H9 (cell line): ENCODE data around the gene RB1. TPM values are rescaled to one million over a fixed set of nuclear protein-coding genes. Genes with fewer than 3 reads are reported as not detected.

Experiments used
- DNase-seq: peaks from one replicate; pipeline ENCODE4 v3.0.0-alpha.2; 2017
- H2AFZ ChIP-seq: one replicate; pipeline ENCODE4 v1.6.1; 2013; ENCODE audit warnings: mild to moderate bottlenecking, low read length, control low read depth, moderate library complexity
- H2AK5ac ChIP-seq: 2 replicates; pipeline ENCODE4 v1.6.1; 2013; ENCODE audit warnings: low read length, control low read depth, mixed read lengths; ENCODE audit not compliant: insufficient read length
- H2BK120ac ChIP-seq: one replicate; pipeline ENCODE4 v1.6.1; 2013; ENCODE audit warnings: low read depth, mild to moderate bottlenecking, low read length, control low read depth, inconsistent platforms; ENCODE audit not compliant: poor library complexity, severe bottlenecking
- H2BK12ac ChIP-seq: 2 replicates; pipeline ENCODE4 v1.6.1; 2013; ENCODE audit warnings: low read length, control low read depth, mixed read lengths, low read depth; ENCODE audit not compliant: insufficient read length
- H2BK15ac ChIP-seq: 2 replicates; pipeline ENCODE4 v1.6.1; 2013; ENCODE audit warnings: low read depth, low read length, control low read depth
- H2BK20ac ChIP-seq: one replicate; pipeline ENCODE4 v1.6.1; 2013; ENCODE audit warnings: low read depth, mild to moderate bottlenecking, low read length, control low read depth, inconsistent platforms; ENCODE audit not compliant: poor library complexity, severe bottlenecking
- H2BK5ac ChIP-seq: 2 replicates; pipeline ENCODE4 v1.6.1; 2013; ENCODE audit warnings: low read length, control low read depth, mixed read lengths; ENCODE audit not compliant: insufficient read length
- H3K14ac ChIP-seq: 2 replicates; pipeline ENCODE4 v1.6.1; 2013; ENCODE audit warnings: low read length, control low read depth; ENCODE audit not compliant: insufficient read depth
- H3K18ac ChIP-seq: 2 replicates; pipeline ENCODE4 v1.6.1; 2013; ENCODE audit warnings: low read depth, mild to moderate bottlenecking, mixed read lengths, low read length, control low read depth; ENCODE audit not compliant: insufficient read length
- H3K23ac ChIP-seq: 2 replicates; pipeline ENCODE4 v1.6.1; 2013; ENCODE audit warnings: low read length, control low read depth, mixed read lengths, low read depth; ENCODE audit not compliant: insufficient read length
- H3K23me2 ChIP-seq: 2 replicates; pipeline ENCODE4 v1.6.1; 2013; ENCODE audit warnings: low read depth, mild to moderate bottlenecking, mixed read lengths, low read length, control low read depth; ENCODE audit not compliant: insufficient read length, poor library complexity, severe bottlenecking
- H3K27ac ChIP-seq: 2 replicates; pipeline ENCODE4 v1.5.1; 2013; ENCODE audit warnings: low read length, control low read depth, mixed read lengths, low read depth; ENCODE audit not compliant: insufficient read length
- H3K27me3 ChIP-seq: 2 replicates; pipeline ENCODE4 v1.6.1; 2013; ENCODE audit warnings: low read length, control low read depth, inconsistent platforms; ENCODE audit not compliant: insufficient read depth
- H3K4ac ChIP-seq: 2 replicates; pipeline ENCODE4 v1.6.1; 2013; ENCODE audit warnings: low read depth, mild to moderate bottlenecking, control low read depth, inconsistent platforms, low read length, moderate library complexity
- H3K4me1 ChIP-seq: 2 replicates; pipeline ENCODE4 v1.6.1; 2013; ENCODE audit warnings: low read length, control low read depth, inconsistent platforms; ENCODE audit not compliant: insufficient read depth
- H3K4me2 ChIP-seq: 2 replicates; pipeline ENCODE4 v1.6.1; 2013; ENCODE audit warnings: low read length, control low read depth, mixed read lengths; ENCODE audit not compliant: insufficient read length, insufficient read depth
- H3K56ac ChIP-seq: 2 replicates; pipeline ENCODE4 v1.6.1; 2013; ENCODE audit warnings: low read depth, mild to moderate bottlenecking, mixed read lengths, low read length, control low read depth; ENCODE audit not compliant: insufficient read length
- H3K79me1 ChIP-seq: 2 replicates; pipeline ENCODE4 v1.6.1; 2013; ENCODE audit warnings: low read depth, mild to moderate bottlenecking, moderate library complexity, low read length, control low read depth, inconsistent platforms; ENCODE audit not compliant: insufficient read depth, poor library complexity, severe bottlenecking
- H3K79me2 ChIP-seq: 2 replicates; pipeline ENCODE4 v1.6.1; 2013; ENCODE audit warnings: low read length, control low read depth, inconsistent platforms; ENCODE audit not compliant: insufficient read depth
- H3K9ac ChIP-seq: 2 replicates; pipeline ENCODE4 v1.6.1; 2013; ENCODE audit warnings: low read length, control low read depth, mixed read lengths; ENCODE audit not compliant: insufficient read length; ENCODE audit errors: extremely low read depth
- H3K9me3 ChIP-seq: one replicate; pipeline ENCODE4 v1.6.1; 2013; ENCODE audit warnings: low read depth, low read length, inconsistent platforms; ENCODE audit not compliant: control insufficient read depth
- H3T11ph ChIP-seq: one replicate; pipeline ENCODE4 v1.6.1; 2013; ENCODE audit warnings: mild to moderate bottlenecking, low read length, control low read depth, inconsistent platforms
- H4K20me1 ChIP-seq: one replicate; pipeline ENCODE4 v1.6.1; 2013; ENCODE audit not compliant: control insufficient read depth, insufficient read length, insufficient read depth
- H4K5ac ChIP-seq: 2 replicates; pipeline ENCODE4 v1.6.1; 2013; ENCODE audit warnings: low read depth, mild to moderate bottlenecking, mixed read lengths, low read length, control low read depth; ENCODE audit not compliant: insufficient read length
- H4K8ac ChIP-seq: replicated peaks from 2 replicates; pipeline ENCODE4 v1.6.1; 2013; ENCODE audit warnings: low read length, control low read depth, mixed read lengths, low read depth; ENCODE audit not compliant: insufficient read length
- H4K91ac ChIP-seq: 2 replicates; pipeline ENCODE4 v1.6.1; 2013; ENCODE audit warnings: low read depth, mild to moderate bottlenecking, moderate library complexity, mixed read lengths, low read length, control low read depth; ENCODE audit not compliant: insufficient read length
- H3K27ac Mint-ChIP-seq, 3 experiments: 2 replicates in 2 of 3; 3 replicates in 1 of 3; pipeline ENCODE4 v1.8.0; 2020 to 2021; ENCODE audit warnings: mixed read lengths in 3 of 3, mild to moderate bottlenecking in 1 of 3, moderate library complexity in 1 of 3
- H3K27me3 Mint-ChIP-seq: 2 replicates; pipeline ENCODE4 v1.8.0; 2021; ENCODE audit warnings: low read depth, mild to moderate bottlenecking, moderate library complexity, mixed read lengths
- H3K36me3 Mint-ChIP-seq, 3 experiments: 2 replicates in 2 of 3; 3 replicates in 1 of 3; pipeline ENCODE4 v1.8.0; 2020 to 2021; ENCODE audit warnings: low read depth in 3 of 3, mixed read lengths in 3 of 3; ENCODE audit not compliant: insufficient read depth in 1 of 3
- H3K4me1 Mint-ChIP-seq, 2 experiments: 2 replicates each; pipeline ENCODE4 v1.8.0; 2020; ENCODE audit warnings: mixed read lengths in 2 of 2
- H3K4me3 Mint-ChIP-seq, 2 experiments: 2 replicates in 1 of 2; 3 replicates in 1 of 2; pipeline ENCODE4 v1.8.0; 2020 to 2021; ENCODE audit warnings: mild to moderate bottlenecking in 2 of 2, mixed read lengths in 2 of 2, moderate library complexity in 1 of 2
- H3K9me3 Mint-ChIP-seq, 2 experiments: 2 replicates in 1 of 2; 3 replicates in 1 of 2; pipeline ENCODE4 v1.8.0; 2020; ENCODE audit warnings: mild to moderate bottlenecking in 2 of 2, mixed read lengths in 2 of 2, moderate library complexity in 1 of 2
- CTCF ChIP-seq: fragments of 200-600 bp; sonication (generic); conservative IDR thresholded peaks from 3 replicates; pipeline ENCODE4 v1.8.0; 2021; ENCODE audit warnings: antibody characterized with exemption, mild to moderate bottlenecking
- whole genome bisulfite sequencing: extraction: QIAGEN DNeasy Blood & Tissue Kit; methylation state at CpG from one replicate; pipeline ENCODE4 v1.1.7; 2013; ENCODE audit warnings: missing lambda C conversion rate, low lambda C conversion rate, mixed read lengths; ENCODE audit not compliant: insufficient read length; ENCODE audit errors: extremely low coverage; 5-methylcytosine and 5-hydroxymethylcytosine counted together
- total RNA-seq: library from RNA; stranded (reverse); gene quantifications from 2 replicates; pipeline ENCODE4 v1.2.1, GENCODE V29; 2021

The RB1 gene
- total RNA-seq, 1 experiment from 2014 or later: 20.5 TPM

GRCh38 chr13:48429036-48429435 is 125.5 kb downstream of the RB1 start:
- H3K23ac ChIP-seq: no peak overlapping the region
- H2AFZ ChIP-seq: no peak overlapping the region
- H2AK5ac ChIP-seq: no peak overlapping the region
- no peak overlapping the region for H2BK120ac ChIP-seq
- TF ChIP-seq CTCF: no peak
- no peak overlapping the region for H4K8ac ChIP-seq
- no peak overlapping the region for H3K4me2 ChIP-seq
- no peaks in the 10 kb centered on the region for H3K79me1 ChIP-seq
- no peak overlapping the region for H3K9ac ChIP-seq
- peaks cover 2 to 5% (median 5%) of the 10 kb centered on the region in 3 experiments; a peak in 5 of 7 replicates for H3K36me3 Mint-ChIP-seq
- H3K23me2 ChIP-seq: no peaks in the 10 kb centered on the region
- no peak overlapping the region for H3K4me3 Mint-ChIP-seq
- H2BK20ac ChIP-seq: no peak overlapping the region
- H2BK5ac ChIP-seq: no peak overlapping the region
- H3K27ac ChIP-seq: no peak overlapping the region
- no peaks in the 10 kb centered on the region for H3K79me2 ChIP-seq
- H3K56ac ChIP-seq: no peak overlapping the region
- H4K91ac ChIP-seq: no peak overlapping the region
- H3K14ac ChIP-seq: no peak overlapping the region
- no peaks in the 10 kb centered on the region for H4K20me1 ChIP-seq
- H3K27ac Mint-ChIP-seq: no peak overlapping the region; a peak in 1 of 7 replicates
- no peaks in the 10 kb centered on the region for H3K27me3 ChIP-seq
- H4K5ac ChIP-seq: no peak overlapping the region
- no peak overlapping the region for H2BK15ac ChIP-seq
- no peaks in the 10 kb centered on the region for H3K27me3 Mint-ChIP-seq
- H3K4ac ChIP-seq: no peak overlapping the region
- no peak for DNase-seq
- no peaks in the 10 kb centered on the region for H3K9me3 ChIP-seq
- no peak overlapping the region for H2BK12ac ChIP-seq
- H3T11ph ChIP-seq: no peak overlapping the region
- no CpG with 5 or more reads among the region's 3 CpGs for WGBS
- no peaks in the 10 kb centered on the region; a peak in 1 of 5 replicates for H3K9me3 Mint-ChIP-seq
- no peaks in the 10 kb centered on the region; a peak in 1 of 4 replicates for H3K4me1 Mint-ChIP-seq
- H3K4me1 ChIP-seq: no peaks in the 10 kb centered on the region
- H3K18ac ChIP-seq: no peak overlapping the region
